ENCODE measurements around the gene ARSK. TPM values are rescaled to one million over a fixed set of nuclear protein-coding genes. Genes with fewer than 3 reads are reported as not detected.
"Not testable (repeated sequence)": the region's sequence is repeated elsewhere in the genome, so short reads cannot be mapped to it uniquely, and the experiment has no call there.

ARSK gene
- total RNA-seq, 1 donor from 2014 or later, result 5.5 TPM

- peaks cover 3% of the 10 kb centered on the region for H3K27me3 Mint-ChIP-seq (ENCODE audit: unreplicated experiment)
- H3K27ac Mint-ChIP-seq (ENCODE audit: unreplicated experiment), result no peak overlapping the region
- no peak overlapping the region for H3K4me3 Mint-ChIP-seq (ENCODE audit: unreplicated experiment)
- DNase-seq (ENCODE audit: low spot score), result no peak
- peaks cover 3% of the 10 kb centered on the region for H3K4me1 Mint-ChIP-seq (ENCODE audit: unreplicated experiment)
- H3K9me3 Mint-ChIP-seq (ENCODE audit: unreplicated experiment), result no peaks in the 10 kb centered on the region
- no peaks in the 10 kb centered on the region for H3K36me3 Mint-ChIP-seq (ENCODE audit: low read depth, unreplicated experiment)
- no peak for TF ChIP-seq CTCF (IDR thresholded peaks at IDR 0.05; ENCODE audit: unreplicated experiment)
Observed at GRCh38 chr5:95631255-95631958, 76.5 kb downstream of the ARSK start.

- no peak for DNase-seq (ENCODE audit: low spot score)
- Mint-ChIP-seq H3K9me3 (ENCODE audit: unreplicated experiment) (no peaks in the 10 kb centered on the region), H3K27ac (ENCODE audit: unreplicated experiment) (no peak overlapping the region), H3K27me3 (ENCODE audit: unreplicated experiment) (peaks cover 3% of the 10 kb centered on the region), H3K4me3 (ENCODE audit: unreplicated experiment) (no peak overlapping the region), H3K36me3 (ENCODE audit: low read depth, unreplicated experiment) (no peaks in the 10 kb centered on the region), H3K4me1 (ENCODE audit: unreplicated experiment) (peaks cover 3% of the 10 kb centered on the region)
- no peak for TF ChIP-seq CTCF (IDR thresholded peaks at IDR 0.05; ENCODE audit: unreplicated experiment)
Observed at GRCh38 chr5:95631991-95632675, 77.2 kb downstream of the ARSK start.

DNA sequence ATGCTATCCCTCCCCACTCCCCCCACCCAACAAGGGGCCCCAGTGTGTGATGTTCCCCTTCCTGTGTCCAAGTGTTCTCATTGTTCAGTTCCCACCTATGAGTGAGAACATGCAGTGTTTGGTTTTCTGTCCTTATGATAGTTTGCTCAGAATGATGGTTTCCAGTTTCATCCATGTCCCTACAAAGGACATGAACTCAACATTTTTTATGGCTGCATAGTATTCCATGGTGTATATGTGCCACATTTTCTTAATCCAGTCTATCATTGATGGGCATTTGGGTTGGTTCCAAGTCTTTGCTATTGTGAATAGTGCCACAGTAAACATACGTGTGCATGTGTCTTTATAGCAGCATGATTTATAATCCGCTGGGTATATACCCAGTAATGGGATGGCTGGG lies 78.0 kb downstream of the ARSK start:
- not testable (repeated sequence) for H3K4me3 Mint-ChIP-seq (ENCODE audit: unreplicated experiment); H3K9me3 Mint-ChIP-seq (ENCODE audit: unreplicated experiment); H3K36me3 Mint-ChIP-seq (ENCODE audit: low read depth, unreplicated experiment); H3K27ac Mint-ChIP-seq (ENCODE audit: unreplicated experiment); DNase-seq (ENCODE audit: low spot score); H3K4me1 Mint-ChIP-seq (ENCODE audit: unreplicated experiment); H3K27me3 Mint-ChIP-seq (ENCODE audit: unreplicated experiment)

- Mint-ChIP-seq H3K36me3 (ENCODE audit: low read depth, unreplicated experiment) (no peaks in the 10 kb centered on the region), H3K4me3 (ENCODE audit: unreplicated experiment) (no peak overlapping the region), H3K4me1 (ENCODE audit: unreplicated experiment) (peaks cover 3% of the 10 kb centered on the region), H3K27ac (ENCODE audit: unreplicated experiment) (no peak overlapping the region), H3K27me3 (ENCODE audit: unreplicated experiment) (peaks cover 4% of the 10 kb centered on the region), H3K9me3 (ENCODE audit: unreplicated experiment) (no peaks in the 10 kb centered on the region)
- TF ChIP-seq CTCF (IDR thresholded peaks at IDR 0.05; ENCODE audit: unreplicated experiment), result no peak
- no peak for DNase-seq (ENCODE audit: low spot score)
Observed at GRCh38 chr5:95633671-95634070, 78.8 kb downstream of the ARSK start.

GRCh38 chr5:95634081-95634480 lies 79.2 kb downstream of the ARSK start:
- Mint-ChIP-seq H3K27me3 (ENCODE audit: unreplicated experiment) (peaks cover 4% of the 10 kb centered on the region), H3K4me3 (ENCODE audit: unreplicated experiment) (no peak overlapping the region), H3K9me3 (ENCODE audit: unreplicated experiment) (no peaks in the 10 kb centered on the region), H3K4me1 (ENCODE audit: unreplicated experiment) (peaks cover 3% of the 10 kb centered on the region), H3K27ac (ENCODE audit: unreplicated experiment) (no peak overlapping the region), H3K36me3 (ENCODE audit: low read depth, unreplicated experiment) (no peaks in the 10 kb centered on the region)
- no peak for DNase-seq (ENCODE audit: low spot score)
- TF ChIP-seq CTCF (IDR thresholded peaks at IDR 0.05; ENCODE audit: unreplicated experiment), result no peak

Data from endothelial cell (in vitro differentiated cells).